ENCODE data around the gene CDCP1. TPM values are rescaled to one million over a fixed set of nuclear protein-coding genes. Genes with fewer than 3 reads are reported as not detected.
"Not testable (repeated sequence)": the region's sequence is repeated elsewhere in the genome, so short reads cannot be mapped to it uniquely, and the experiment has no call there.

CDCP1 gene
- total RNA-seq, 6 experiments from 2014 or later = 0.31 to 2.7 (median 0.83) TPM

DNA sequence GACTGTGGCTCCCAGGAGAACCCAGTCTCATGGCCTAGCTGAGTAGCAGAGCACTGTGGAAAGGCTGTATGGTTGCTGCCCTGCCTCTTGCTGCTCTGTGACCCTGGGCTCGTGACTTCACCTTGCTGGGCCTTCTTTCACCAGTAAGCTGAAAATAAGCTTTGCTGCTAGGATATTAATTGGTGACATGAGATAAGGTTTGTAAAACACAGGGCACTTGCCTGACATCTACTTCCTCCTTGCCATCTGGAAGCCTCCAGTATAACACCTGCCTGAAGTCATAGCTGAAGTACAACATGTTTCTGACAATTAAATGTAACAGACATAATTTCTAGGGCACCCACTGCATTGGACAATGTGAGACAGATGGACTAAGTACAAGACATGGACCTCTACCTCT, 66.5 kb downstream of the CDCP1 start:
- Histone ChIP-seq H3K36me3 (no peaks in the 10 kb centered on the region), H3K4me1 (no peaks in the 10 kb centered on the region), H3K4me3 (no peak overlapping the region), H3K27ac (no peak overlapping the region), H3K9me3 (no peaks in the 10 kb centered on the region), H3K27me3 (no peaks in the 10 kb centered on the region)
- DNase-seq (no peak), ATAC-seq (no peak)
- 86% methylated on average over 1 of the region's 1 CpG for WGBS (ENCODE audit: insufficient coverage, low coverage, low lambda C conversion rate, missing lambda C conversion rate)
- intact Hi-C loops (cut with DNase I) = no loop called here
- TF ChIP-seq, protein P1, sequence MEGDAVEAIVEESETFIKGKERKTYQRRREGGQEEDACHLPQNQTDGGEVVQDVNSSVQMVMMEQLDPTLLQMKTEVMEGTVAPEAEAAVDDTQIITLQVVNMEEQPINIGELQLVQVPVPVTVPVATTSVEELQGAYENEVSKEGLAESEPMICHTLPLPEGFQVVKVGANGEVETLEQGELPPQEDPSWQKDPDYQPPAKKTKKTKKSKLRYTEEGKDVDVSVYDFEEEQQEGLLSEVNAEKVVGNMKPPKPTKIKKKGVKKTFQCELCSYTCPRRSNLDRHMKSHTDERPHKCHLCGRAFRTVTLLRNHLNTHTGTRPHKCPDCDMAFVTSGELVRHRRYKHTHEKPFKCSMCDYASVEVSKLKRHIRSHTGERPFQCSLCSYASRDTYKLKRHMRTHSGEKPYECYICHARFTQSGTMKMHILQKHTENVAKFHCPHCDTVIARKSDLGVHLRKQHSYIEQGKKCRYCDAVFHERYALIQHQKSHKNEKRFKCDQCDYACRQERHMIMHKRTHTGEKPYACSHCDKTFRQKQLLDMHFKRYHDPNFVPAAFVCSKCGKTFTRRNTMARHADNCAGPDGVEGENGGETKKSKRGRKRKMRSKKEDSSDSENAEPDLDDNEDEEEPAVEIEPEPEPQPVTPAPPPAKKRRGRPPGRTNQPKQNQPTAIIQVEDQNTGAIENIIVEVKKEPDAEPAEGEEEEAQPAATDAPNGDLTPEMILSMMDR (IDR thresholded peaks at IDR 0.05) = no peak
- TF ChIP-seq POLR2A (IDR thresholded peaks at IDR 0.05) = no peak

- Histone ChIP-seq H3K27me3 (no peaks in the 10 kb centered on the region), H3K27ac (no peak overlapping the region), H3K36me3 (no peaks in the 10 kb centered on the region), H3K4me1 (no peaks in the 10 kb centered on the region), H3K4me3 (no peak overlapping the region), H3K9me3 (no peaks in the 10 kb centered on the region)
- ATAC-seq (no peak), DNase-seq (no peak)
- intact Hi-C loops (cut with DNase I) = no loop called here
- 49% methylated on average over 7 of the region's 8 CpGs for WGBS (ENCODE audit: insufficient coverage, low coverage, low lambda C conversion rate, missing lambda C conversion rate)
- TF ChIP-seq POLR2A (IDR thresholded peaks at IDR 0.05) = no peak
- TF ChIP-seq, protein P1 (IDR thresholded peaks at IDR 0.05) = no peak
Measured at GRCh38 chr3:45078910-45079522, 67.2 kb downstream of the CDCP1 start.

GRCh38 chr3:45078256-45078655, 67.9 kb downstream of the CDCP1 start:
- H3K4me3 ChIP-seq; H3K36me3 ChIP-seq; H3K9me3 ChIP-seq; H3K27ac ChIP-seq; DNase-seq; H3K4me1 ChIP-seq; ATAC-seq; intact Hi-C loops (cut with DNase I); H3K27me3 ChIP-seq: not testable (repeated sequence)
- 70% methylated on average over 1 of the region's 1 CpG for WGBS (ENCODE audit: insufficient coverage, low coverage, low lambda C conversion rate, missing lambda C conversion rate)

GRCh38 chr3:45075821-45076625, 70.2 kb downstream of the CDCP1 start:
- DNase-seq (no peak), ATAC-seq (no peak)
- Histone ChIP-seq H3K27ac (peak overlapping the region in 1 of 3 donors; percentile 33), H3K27me3 (no peaks in the 10 kb centered on the region), H3K36me3 (no peaks in the 10 kb centered on the region), H3K9me3 (no peaks in the 10 kb centered on the region), H3K4me3 (no peak overlapping the region), H3K4me1 (no peaks in the 10 kb centered on the region)
- WGBS (ENCODE audit: insufficient coverage, low coverage, low lambda C conversion rate, missing lambda C conversion rate) = 70% methylated on average over 8 of the region's 11 CpGs
- intact Hi-C loops (cut with DNase I) = no loop called here
- TF ChIP-seq, protein P1 (IDR thresholded peaks at IDR 0.05) = no peak
- no peak for TF ChIP-seq POLR2A (IDR thresholded peaks at IDR 0.05)

- ATAC-seq = no peak
- intact Hi-C loops (cut with DNase I) = no loop called here
- Histone ChIP-seq H3K4me1 (no peaks in the 10 kb centered on the region), H3K9me3 (no peaks in the 10 kb centered on the region), H3K27me3 (no peaks in the 10 kb centered on the region), H3K27ac (no peak overlapping the region), H3K4me3 (no peak overlapping the region), H3K36me3 (no peaks in the 10 kb centered on the region)
- TF ChIP-seq, protein P1 (IDR thresholded peaks at IDR 0.05) = no peak
- no peak for TF ChIP-seq POLR2A (IDR thresholded peaks at IDR 0.05)
- no peak for DNase-seq
Measured at GRCh38 chr3:45071075-45071474, 75.1 kb downstream of the CDCP1 start.

Data from right lobe of liver (tissue), 6 donors.